NB4 (cell line): ENCODE measurements around the gene CXCL3.

Source experiments
- POLR2A ChIP-seq: IDR thresholded peaks from 2 replicates; pipeline ENCODE4 v1.6.1; 2011; ENCODE audit warnings: mild to moderate bottlenecking; ENCODE audit not compliant: insufficient read length; ENCODE audit errors: extremely low read depth
- TF ChIP-seq, protein P1 (sequence below): IDR thresholded peaks from one replicate; pipeline ENCODE4 v1.5.1; 2012; ENCODE audit warnings: low read depth, low read length

DNA sequence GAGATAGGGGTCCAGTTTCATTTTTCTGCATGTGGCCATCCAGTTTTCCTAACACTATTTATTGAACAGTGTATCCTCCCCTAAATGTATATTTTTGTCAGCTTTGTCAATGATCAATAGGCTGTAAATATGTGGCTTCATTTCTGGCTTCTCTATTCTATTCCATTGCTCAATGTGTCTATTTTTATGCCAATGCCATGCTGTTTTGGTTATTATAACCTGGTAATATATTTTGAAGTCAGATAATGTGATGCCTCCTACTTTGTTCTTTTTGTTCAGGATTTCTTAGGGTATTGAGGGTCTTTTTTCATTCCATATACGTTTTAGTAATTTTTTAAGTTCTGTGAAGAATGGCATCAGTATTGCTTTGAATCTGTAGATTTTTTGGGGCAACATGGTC, 8.7 kb upstream of the CXCL3 start:
- TF ChIP-seq, protein P1, sequence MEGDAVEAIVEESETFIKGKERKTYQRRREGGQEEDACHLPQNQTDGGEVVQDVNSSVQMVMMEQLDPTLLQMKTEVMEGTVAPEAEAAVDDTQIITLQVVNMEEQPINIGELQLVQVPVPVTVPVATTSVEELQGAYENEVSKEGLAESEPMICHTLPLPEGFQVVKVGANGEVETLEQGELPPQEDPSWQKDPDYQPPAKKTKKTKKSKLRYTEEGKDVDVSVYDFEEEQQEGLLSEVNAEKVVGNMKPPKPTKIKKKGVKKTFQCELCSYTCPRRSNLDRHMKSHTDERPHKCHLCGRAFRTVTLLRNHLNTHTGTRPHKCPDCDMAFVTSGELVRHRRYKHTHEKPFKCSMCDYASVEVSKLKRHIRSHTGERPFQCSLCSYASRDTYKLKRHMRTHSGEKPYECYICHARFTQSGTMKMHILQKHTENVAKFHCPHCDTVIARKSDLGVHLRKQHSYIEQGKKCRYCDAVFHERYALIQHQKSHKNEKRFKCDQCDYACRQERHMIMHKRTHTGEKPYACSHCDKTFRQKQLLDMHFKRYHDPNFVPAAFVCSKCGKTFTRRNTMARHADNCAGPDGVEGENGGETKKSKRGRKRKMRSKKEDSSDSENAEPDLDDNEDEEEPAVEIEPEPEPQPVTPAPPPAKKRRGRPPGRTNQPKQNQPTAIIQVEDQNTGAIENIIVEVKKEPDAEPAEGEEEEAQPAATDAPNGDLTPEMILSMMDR = no peak
- TF ChIP-seq POLR2A = no peak
